GM18498 (cell line): ENCODE data around the gene FMOD.

ENCODE experiments used
- ATAC-seq: cut with Tn5 transposase; IDR thresholded peaks from one replicate; pipeline ENCODE4 v1.9.1; 2021; ENCODE audit warnings: mild to moderate bottlenecking, moderate library complexity; ENCODE audit not compliant: unreplicated experiment

FMOD gene

GRCh38 chr1:203361945-203362719 lies 11.2 kb upstream of the FMOD start:
- no peak for ATAC-seq

- ATAC-seq = no peak
These were observed 9.7 kb upstream of the FMOD start for GRCh38 chr1:203360547-203361185.

- no peak for ATAC-seq
These were observed 8.2 kb upstream of the FMOD start for GRCh38 chr1:203359010-203359571.

- ATAC-seq = no peak
These were observed 3.3 kb upstream of the FMOD start for GRCh38 chr1:203354246-203354645.

- ATAC-seq = no peak
These were observed 2.6 kb upstream of the FMOD start for GRCh38 chr1:203353486-203353885.

- ATAC-seq = no peak
These were observed 973 bp downstream of the FMOD start for GRCh38 chr1:203349773-203350524.

- ATAC-seq = no peak
These were observed 1.8 kb downstream of the FMOD start for GRCh38 chr1:203349166-203349565.

GRCh38 chr1:203346769-203347102 lies 4.2 kb downstream of the FMOD start:
- ATAC-seq = no peak

- no peak for ATAC-seq
These were observed 4.7 kb downstream of the FMOD start for GRCh38 chr1:203346060-203346768.

GRCh38 chr1:203343956-203344754 lies 6.8 kb downstream of the FMOD start:
- no peak for ATAC-seq

- ATAC-seq = no peak
These were observed 8.6 kb downstream of the FMOD start for GRCh38 chr1:203342192-203342940.

GRCh38 chr1:203340112-203340790 lies 10.7 kb downstream of the FMOD start:
- no peak for ATAC-seq

- ATAC-seq = no peak
These were observed 12.4 kb downstream of the FMOD start for GRCh38 chr1:203338335-203339036.

- no peak for ATAC-seq
These were observed 14.8 kb downstream of the FMOD start for GRCh38 chr1:203336097-203336496.

GRCh38 chr1:203335503-203335902 lies 15.4 kb downstream of the FMOD start:
- no peak for ATAC-seq

GRCh38 chr1:203331224-203331623 lies 19.7 kb downstream of the FMOD start:
- no peak for ATAC-seq

GRCh38 chr1:203328714-203329122 lies 22.2 kb downstream of the FMOD start:
- ATAC-seq = no peak
